Liver (tissue), 9 donors: ENCODE measurements around the gene NFXL1. TPM values are rescaled to one million over a fixed set of nuclear protein-coding genes. Genes with fewer than 3 reads are reported as not detected.

Source experiments
- DNase-seq: peaks from one replicate; pipeline ENCODE4 v3.0.0-alpha.2; 2017; ENCODE audit warnings: low spot score
- H3K27ac ChIP-seq, 2 donors: one replicate each; pipeline ENCODE4 v1.7.0; 2013; ENCODE audit warnings: inconsistent platforms in 2 of 2, low read length in 2 of 2, control low read depth in 1 of 2, low read depth in 1 of 2, mild to moderate bottlenecking in 1 of 2
- H3K27me3 ChIP-seq, 4 donors: one replicate each; pipeline versions ENCODE4 v1.6.1 to v1.7.0; 2013; ENCODE audit warnings: low read length in 3 of 4, inconsistent platforms in 1 of 4, mild to moderate bottlenecking in 1 of 4, moderate library complexity in 1 of 4; ENCODE audit not compliant: control insufficient read depth in 4 of 4, insufficient read depth in 4 of 4
- H3K36me3 ChIP-seq, 4 donors: one replicate each; pipeline versions ENCODE4 v1.6.1 to v1.7.0; 2013; ENCODE audit warnings: low read length in 3 of 4, mild to moderate bottlenecking in 3 of 4, low read depth in 1 of 4, moderate library complexity in 1 of 4; ENCODE audit not compliant: control insufficient read depth in 4 of 4, insufficient read depth in 3 of 4
- H3K4me1 ChIP-seq, 4 donors: one replicate each; pipeline versions ENCODE4 v1.6.1 to v1.7.0; 2013; ENCODE audit warnings: low read length in 3 of 4, mild to moderate bottlenecking in 3 of 4, moderate library complexity in 1 of 4; ENCODE audit not compliant: control insufficient read depth in 4 of 4, insufficient read depth in 4 of 4
- H3K4me3 ChIP-seq, 3 donors: one replicate each; pipeline versions ENCODE4 v1.6.1 to v1.7.0; 2013; ENCODE audit warnings: low read length in 3 of 3, control low read depth in 1 of 3, low read depth in 1 of 3, mild to moderate bottlenecking in 1 of 3
- H3K9ac ChIP-seq, 2 donors: one replicate each; pipeline ENCODE4 v1.7.0; 2013; ENCODE audit warnings: low read length in 2 of 2, mild to moderate bottlenecking in 2 of 2, moderate library complexity in 2 of 2, control low read depth in 1 of 2, low read depth in 1 of 2
- H3K9me3 ChIP-seq, 4 donors: one replicate each; pipeline versions ENCODE4 v1.6.1 to v1.7.0; 2013; ENCODE audit warnings: low read length in 3 of 4; ENCODE audit not compliant: control insufficient read depth in 4 of 4
- EGR1 ChIP-seq, 2 donors: IDR thresholded peaks; 2 replicates each; pipeline ENCODE4 v1.6.1; 2016 to 2018; ENCODE audit warnings: antibody characterized with exemption in 2 of 2, low read depth in 2 of 2
- FOXA1 ChIP-seq: IDR thresholded peaks from 2 replicates; pipeline ENCODE4 v1.6.1; 2016; ENCODE audit warnings: antibody characterized with exemption
- FOXA2 ChIP-seq: IDR thresholded peaks from 2 replicates; pipeline ENCODE4 v1.6.1; 2016; ENCODE audit warnings: antibody characterized with exemption
- GABPA ChIP-seq, 2 donors: IDR thresholded peaks in 1 of 2; conservative IDR thresholded peaks in 1 of 2; 2 replicates each; pipeline ENCODE4 v1.6.1; 2016; ENCODE audit warnings: antibody characterized with exemption in 2 of 2, mild to moderate bottlenecking in 1 of 2, moderate library complexity in 1 of 2
- HNF4A ChIP-seq, 2 donors: conservative IDR thresholded peaks; 2 replicates each; pipeline ENCODE4 v1.6.1; 2016; ENCODE audit warnings: antibody characterized with exemption in 2 of 2, mild to moderate bottlenecking in 2 of 2
- HNF4G ChIP-seq: IDR thresholded peaks from 2 replicates; pipeline ENCODE4 v1.6.1; 2016; ENCODE audit warnings: antibody characterized with exemption
- JUND ChIP-seq, 2 donors: IDR thresholded peaks; 2 replicates each; pipeline ENCODE4 v1.6.1; 2016; ENCODE audit warnings: antibody characterized with exemption in 2 of 2
- MAX ChIP-seq: IDR thresholded peaks from 2 replicates; pipeline ENCODE4 v1.6.1; 2016; ENCODE audit warnings: antibody characterized with exemption
- NR2F2 ChIP-seq: IDR thresholded peaks from 2 replicates; pipeline ENCODE4 v1.6.1; 2016; ENCODE audit warnings: antibody characterized with exemption
- RAD21 ChIP-seq, 2 donors: IDR thresholded peaks; 2 replicates each; pipeline ENCODE4 v1.6.1; 2016; ENCODE audit warnings: antibody characterized with exemption in 2 of 2, mild to moderate bottlenecking in 2 of 2
- SP1 ChIP-seq: IDR thresholded peaks from 2 replicates; pipeline ENCODE4 v1.6.1; 2018; ENCODE audit warnings: antibody characterized with exemption, mild to moderate bottlenecking
- TAF1 ChIP-seq: conservative IDR thresholded peaks from 2 replicates; pipeline ENCODE4 v1.6.1; 2016; ENCODE audit warnings: antibody characterized with exemption, mild to moderate bottlenecking
- WGBS: extraction: QIAGEN DNeasy Blood & Tissue Kit; methylation state at CpG from one replicate; pipeline ENCODE4 v1.1.7; 2013; 5-methylcytosine and 5-hydroxymethylcytosine counted together
- polyA plus RNA-seq, 2 donors: library from polyadenylated mRNA; stranded (reverse) in 1 of 2; unstranded in 1 of 2; fragments of 200-250 nt in 1 of 2; fragments of >200 nt in 1 of 2; fragmentation: Nextera tagmentation in 1 of 2; extraction: Ambion mirVana in 1 of 2; gene quantifications; one replicate each; pipeline versions ENCODE4 v1.2.1 to v1.2.3, GENCODE V29; 2013 to 2015
- total RNA-seq, 2 donors: library from RNA; depleted of rRNA; stranded (reverse); fragments of >200 nt; gene quantifications; one replicate each; pipeline ENCODE4 v1.2.3, GENCODE V29; 2014
- TF ChIP-seq, protein P1 (sequence below): IDR thresholded peaks from 2 replicates; pipeline ENCODE4 v1.6.1; 2016; ENCODE audit warnings: antibody characterized with exemption, mild to moderate bottlenecking
- donor health status: healthy.
- donor health status: healthy.
- donor health status: healthy.
- donor health status: healthy.
- donor health status: healthy.

The NFXL1 gene
- total and polyA plus RNA-seq, 4 donors, result 3.9 to 9.9 (median 5.4) TPM

DNA sequence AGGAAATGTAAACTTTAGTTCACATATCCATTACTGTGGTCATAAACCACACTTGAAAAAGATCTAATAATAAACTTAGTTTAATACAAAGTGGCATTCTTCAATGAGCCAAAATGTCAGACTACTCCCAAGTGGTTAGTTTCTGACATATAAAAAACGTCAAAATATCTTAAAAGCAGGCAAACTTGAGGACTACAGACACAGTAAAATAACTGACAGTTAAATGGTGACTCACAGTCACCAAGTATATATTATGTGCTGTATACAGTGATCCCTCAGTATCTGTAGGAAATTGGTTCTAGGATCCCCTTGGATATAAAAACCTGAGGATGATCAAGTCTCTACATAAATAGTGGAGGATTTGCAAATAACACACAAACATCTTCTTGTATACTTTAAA lies 64.9 kb downstream of the NFXL1 start:
- Histone ChIP-seq H3K9me3 (no peaks in the 10 kb centered on the region), H3K27ac (no peak overlapping the region), H3K27me3 (no peaks in the 10 kb centered on the region), H3K4me3 (no peak overlapping the region), H3K9ac (no peak overlapping the region), H3K36me3 (peaks cover 0 to 19% (median under 1%) of the 10 kb centered on the region in 4 donors), H3K4me1 (no peaks in the 10 kb centered on the region)
- TF ChIP-seq FOXA2, result no peak
- TF ChIP-seq SP1, result no peak
- TF ChIP-seq RAD21 (IDR thresholded peaks at IDR 0.05), result no peak
- TF ChIP-seq JUND (IDR thresholded peaks at IDR 0.05), result no peak
- TF ChIP-seq NR2F2, result no peak
- TF ChIP-seq FOXA1, result no peak
- TF ChIP-seq TAF1, result no peak
- no peak for TF ChIP-seq HNF4A (conservative IDR thresholded peaks at IDR 0.05)
- TF ChIP-seq, protein P1, sequence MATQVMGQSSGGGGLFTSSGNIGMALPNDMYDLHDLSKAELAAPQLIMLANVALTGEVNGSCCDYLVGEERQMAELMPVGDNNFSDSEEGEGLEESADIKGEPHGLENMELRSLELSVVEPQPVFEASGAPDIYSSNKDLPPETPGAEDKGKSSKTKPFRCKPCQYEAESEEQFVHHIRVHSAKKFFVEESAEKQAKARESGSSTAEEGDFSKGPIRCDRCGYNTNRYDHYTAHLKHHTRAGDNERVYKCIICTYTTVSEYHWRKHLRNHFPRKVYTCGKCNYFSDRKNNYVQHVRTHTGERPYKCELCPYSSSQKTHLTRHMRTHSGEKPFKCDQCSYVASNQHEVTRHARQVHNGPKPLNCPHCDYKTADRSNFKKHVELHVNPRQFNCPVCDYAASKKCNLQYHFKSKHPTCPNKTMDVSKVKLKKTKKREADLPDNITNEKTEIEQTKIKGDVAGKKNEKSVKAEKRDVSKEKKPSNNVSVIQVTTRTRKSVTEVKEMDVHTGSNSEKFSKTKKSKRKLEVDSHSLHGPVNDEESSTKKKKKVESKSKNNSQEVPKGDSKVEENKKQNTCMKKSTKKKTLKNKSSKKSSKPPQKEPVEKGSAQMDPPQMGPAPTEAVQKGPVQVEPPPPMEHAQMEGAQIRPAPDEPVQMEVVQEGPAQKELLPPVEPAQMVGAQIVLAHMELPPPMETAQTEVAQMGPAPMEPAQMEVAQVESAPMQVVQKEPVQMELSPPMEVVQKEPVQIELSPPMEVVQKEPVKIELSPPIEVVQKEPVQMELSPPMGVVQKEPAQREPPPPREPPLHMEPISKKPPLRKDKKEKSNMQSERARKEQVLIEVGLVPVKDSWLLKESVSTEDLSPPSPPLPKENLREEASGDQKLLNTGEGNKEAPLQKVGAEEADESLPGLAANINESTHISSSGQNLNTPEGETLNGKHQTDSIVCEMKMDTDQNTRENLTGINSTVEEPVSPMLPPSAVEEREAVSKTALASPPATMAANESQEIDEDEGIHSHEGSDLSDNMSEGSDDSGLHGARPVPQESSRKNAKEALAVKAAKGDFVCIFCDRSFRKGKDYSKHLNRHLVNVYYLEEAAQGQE, result no peak
- no peak for TF ChIP-seq EGR1 (IDR thresholded peaks at IDR 0.05; ENCODE audit: low read depth in 2 of 2)
- no peak for TF ChIP-seq HNF4G
- TF ChIP-seq GABPA (IDR thresholded peaks at IDR 0.05 in 1 of 2, conservative IDR thresholded peaks at IDR 0.05 in 1 of 2), result no peak
- TF ChIP-seq MAX, result no peak
- no peak for DNase-seq
- WGBS, result 88% methylated on average over 1 of the region's 1 CpG

- no peaks in the 10 kb centered on the region for H3K27me3 ChIP-seq
- 93% methylated on average over 2 of the region's 2 CpGs for WGBS
- H3K27ac ChIP-seq, result no peak overlapping the region
- no peak for TF ChIP-seq MAX
- TF ChIP-seq GABPA (IDR thresholded peaks at IDR 0.05 in 1 of 2, conservative IDR thresholded peaks at IDR 0.05 in 1 of 2), result no peak
- no peaks in the 10 kb centered on the region for H3K4me1 ChIP-seq
- no peak overlapping the region for H3K9ac ChIP-seq
- DNase-seq, result no peak
- peaks cover 0 to 15% (median 2%) of the 10 kb centered on the region in 4 donors for H3K36me3 ChIP-seq
- no peaks in the 10 kb centered on the region for H3K9me3 ChIP-seq
- no peak overlapping the region for H3K4me3 ChIP-seq
These were observed 66.3 kb downstream of the NFXL1 start for GRCh38 chr4:47848041-47848440.

- Histone ChIP-seq H3K36me3 (peaks cover 0 to 4% (median 2%) of the 10 kb centered on the region in 4 donors), H3K9me3 (no peaks in the 10 kb centered on the region), H3K9ac (no peak overlapping the region), H3K4me3 (no peak overlapping the region), H3K27ac (no peak overlapping the region), H3K27me3 (no peaks in the 10 kb centered on the region), H3K4me1 (peaks cover 0 to 4% (median 2%) of the 10 kb centered on the region in 4 donors)
- no peak for DNase-seq
- no peak for TF ChIP-seq SP1
- TF ChIP-seq NR2F2, result no peak
These were observed 71.4 kb downstream of the NFXL1 start for GRCh38 chr4:47842985-47843384.
